Endothelial cell of umbilical vein (primary cell): ENCODE results near the gene MIF4GD.
A peak's percentile ranks its signal among the peaks of the same experiment; 100 is the strongest.

Experiments
- CTCF ChIP-seq, 2 donors: IDR thresholded peaks; 1 replicate in 1 of 2; 2 replicates in 1 of 2; pipeline ENCODE4 v1.5.1; 2011; ENCODE audit warnings: low read length in 2 of 2, mild to moderate bottlenecking in 2 of 2, moderate library complexity in 2 of 2, control low read depth in 1 of 2, inconsistent platforms in 1 of 2, low read depth in 1 of 2; ENCODE audit not compliant: insufficient read depth in 1 of 2; ENCODE audit errors: extremely low read depth in 1 of 2
- EZH2 ChIP-seq: IDR thresholded peaks from 2 replicates; pipeline ENCODE4 v1.6.1; 2012; ENCODE audit warnings: borderline replicate concordance, low read depth, mild to moderate bottlenecking, moderate library complexity, low read length, inconsistent platforms; ENCODE audit not compliant: severe bottlenecking
- FOS ChIP-seq: IDR thresholded peaks from 2 replicates; pipeline ENCODE4 v1.6.1; 2011; ENCODE audit warnings: mild to moderate bottlenecking, low read length, moderate library complexity, borderline replicate concordance; ENCODE audit not compliant: insufficient read depth
- GATA2 ChIP-seq: IDR thresholded peaks from 2 replicates; pipeline ENCODE4 v1.7.0; 2011; ENCODE audit warnings: low read depth, mild to moderate bottlenecking, moderate library complexity, mixed read lengths, low read length; ENCODE audit not compliant: insufficient read length, insufficient read depth
- JUN ChIP-seq: IDR thresholded peaks from 2 replicates; pipeline ENCODE4 v1.6.1; 2011; ENCODE audit warnings: borderline replicate concordance, low read depth; ENCODE audit not compliant: insufficient read length, insufficient read depth
- MYC ChIP-seq: IDR thresholded peaks from one replicate; pipeline ENCODE4 v1.6.1; 2011; ENCODE audit warnings: mild to moderate bottlenecking, low read depth, low read length
- POLR2A ChIP-seq: IDR thresholded peaks from 2 replicates; pipeline ENCODE4 v1.6.1; 2012; ENCODE audit warnings: low read depth, mild to moderate bottlenecking, control low read depth, low read length
- POLR2AphosphoS5 ChIP-seq: IDR thresholded peaks from 2 replicates; pipeline ENCODE4 v1.6.1; 2012; ENCODE audit warnings: low read depth, mild to moderate bottlenecking, control low read depth, low read length, moderate library complexity; ENCODE audit not compliant: insufficient read depth
- TF ChIP-seq, protein P1 (sequence below): IDR thresholded peaks from 2 replicates; pipeline ENCODE4 v1.6.1; 2011; ENCODE audit not compliant: insufficient read depth, insufficient read length

DNA sequence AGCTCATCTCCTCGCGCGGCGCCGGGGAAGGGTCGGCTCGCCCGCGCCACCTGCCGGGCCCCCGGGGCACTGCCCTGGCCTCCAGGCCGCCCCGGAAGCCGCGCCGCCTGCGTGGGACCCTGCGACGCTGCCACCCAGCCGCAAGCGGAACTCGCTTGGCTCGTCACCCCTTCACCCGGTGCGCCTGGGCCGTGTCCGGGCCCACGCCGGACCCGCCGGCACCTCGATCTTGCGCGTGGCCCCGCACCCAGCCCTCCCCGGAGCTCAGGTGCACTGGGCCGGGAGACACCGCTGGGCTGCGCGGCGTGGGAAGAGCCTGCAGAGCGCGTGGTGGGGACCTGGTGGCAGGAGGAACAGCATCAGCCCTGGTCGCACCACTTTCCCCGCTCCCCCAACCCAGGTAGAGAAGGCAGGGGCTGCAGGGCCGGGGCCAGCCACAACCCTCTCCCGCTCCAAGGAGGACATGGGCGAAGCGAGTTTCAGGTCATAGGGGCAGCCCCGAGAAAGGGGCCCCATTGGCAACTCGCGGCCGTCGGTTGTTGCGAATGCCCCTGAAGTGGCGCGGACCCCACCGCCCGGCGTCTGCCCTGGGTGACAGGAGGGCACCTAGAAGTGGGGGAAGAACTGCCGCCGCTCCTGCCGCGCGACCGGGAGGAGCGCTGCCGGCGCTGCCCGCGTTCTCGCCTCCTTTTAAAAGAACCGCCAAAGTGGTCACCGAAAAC is 363 bp upstream of the MIF4GD start:
- TF ChIP-seq CTCF (IDR thresholded peaks at IDR 0.05; ENCODE audit: extremely low read depth in 1 of 2, insufficient read depth in 1 of 2, low read depth in 1 of 2, low read length in 2 of 2) (peak; percentile 60 to 82), POLR2A (no peak), MYC (no peak), EZH2 (no peak), GATA2 (no peak), POLR2AphosphoS5 (peak; percentile 57), JUN (no peak), FOS (no peak)
- TF ChIP-seq, protein P1, sequence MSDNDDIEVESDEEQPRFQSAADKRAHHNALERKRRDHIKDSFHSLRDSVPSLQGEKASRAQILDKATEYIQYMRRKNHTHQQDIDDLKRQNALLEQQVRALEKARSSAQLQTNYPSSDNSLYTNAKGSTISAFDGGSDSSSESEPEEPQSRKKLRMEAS, result no peak
